SK-N-SH (cell line): ENCODE data around the gene STK31. TPM values are rescaled to one million over a fixed set of nuclear protein-coding genes. Genes with fewer than 3 reads are reported as not detected.

Experiments
- CTCF ChIA-PET: fragments of 300-600, 350-600 bp; formaldehyde crosslinking; extraction: SDS; loops from one replicate; lab custom pipeline; 2021; lab: Yijun Ruan, JAX
- POLR2A ChIA-PET: fragments of 350-600 bp; sonication (Branson Sonifier 250); formaldehyde crosslinking; extraction: SDS; loops from one replicate; lab custom pipeline; 2020; ENCODE audit warnings: antibody characterized with exemption, inconsistent platforms; lab: Yijun Ruan, JAX
- DNase-seq: peaks from one replicate; pipeline ENCODE4 v3.0.0; 2012
- H2AFZ ChIP-seq: fragments of 200-600 bp; sonication (generic); 2 replicates; pipeline ENCODE4 v1.8.1; 2016; ENCODE audit warnings: antibody characterized with exemption, mild to moderate bottlenecking, low read depth
- H3F3A ChIP-seq: fragments of 200-600 bp; sonication (generic); replicated peaks from 2 replicates; pipeline ENCODE3; 2016; ENCODE audit warnings: antibody characterized with exemption, mild to moderate bottlenecking; ENCODE audit not compliant: insufficient read depth
- H3K27ac ChIP-seq, 2 experiments: fragments of 200-500 bp in 1 of 2; fragments of 200-600 bp in 1 of 2; sonication (Bioruptor generic) in 1 of 2; sonication (generic), shearing (Covaris generic) in 1 of 2; 2 replicates each; pipeline versions ENCODE4 v1.5.1 to v1.6.1; 2014 to 2016; ENCODE audit warnings: low read depth in 2 of 2, inconsistent platforms in 1 of 2, low read length in 1 of 2, mild to moderate bottlenecking in 1 of 2, mixed read lengths in 1 of 2
- H3K27me3 ChIP-seq: fragments of 200-600 bp; sonication (generic), shearing (Covaris generic); 2 replicates; pipeline ENCODE4 v1.6.1; 2016; ENCODE audit warnings: mixed run types; ENCODE audit not compliant: insufficient read depth
- H3K36me3 ChIP-seq, 2 experiments: fragments of 200-500 bp in 1 of 2; fragments of 200-600 bp in 1 of 2; sonication (Bioruptor generic) in 1 of 2; sonication (generic) in 1 of 2; replicated peaks in 1 of 2; 2 replicates each; pipeline versions ENCODE3 to v1.5.1; 2014 to 2016; ENCODE audit warnings: low read length in 1 of 2, mild to moderate bottlenecking in 1 of 2; ENCODE audit not compliant: insufficient read depth in 2 of 2, control insufficient read depth in 1 of 2
- H3K4me1 ChIP-seq, 2 experiments: fragments of 200-500 bp in 1 of 2; fragments of 200-600 bp in 1 of 2; sonication (Bioruptor generic) in 1 of 2; sonication (generic), shearing (Covaris generic) in 1 of 2; 2 replicates each; pipeline versions ENCODE4 v1.5.1 to v1.6.1; 2014 to 2016; ENCODE audit warnings: low read depth in 1 of 2, low read length in 1 of 2, mixed run types in 1 of 2; ENCODE audit not compliant: insufficient read depth in 2 of 2, control insufficient read depth in 1 of 2
- H3K4me2 ChIP-seq: fragments of 200-600 bp; sonication (generic), shearing (Covaris generic); 2 replicates; pipeline ENCODE4 v1.6.1; 2017; ENCODE audit warnings: mixed run types
- H3K4me3 ChIP-seq, 2 experiments: fragments of 200-500 bp in 1 of 2; fragments of 200-600 bp in 1 of 2; sonication (Bioruptor generic) in 1 of 2; sonication (generic), shearing (Covaris generic) in 1 of 2; 2 replicates each; pipeline versions ENCODE4 v1.5.1 to v1.8.1; 2014 to 2016; ENCODE audit warnings: low read depth in 2 of 2, inconsistent platforms in 1 of 2, low read length in 1 of 2, mild to moderate bottlenecking in 1 of 2, mixed read lengths in 1 of 2, moderate library complexity in 1 of 2
- H3K79me2 ChIP-seq: fragments of 200-600 bp; sonication (generic); 2 replicates; pipeline ENCODE4 v1.8.1; 2017; ENCODE audit warnings: mild to moderate bottlenecking; ENCODE audit not compliant: insufficient read depth
- H3K9ac ChIP-seq: fragments of 200-600 bp; sonication (generic); 2 replicates; pipeline ENCODE4 v1.6.1; 2017; ENCODE audit warnings: mixed run types
- H3K9me2 ChIP-seq: fragments of 200-600 bp; sonication (generic); 2 replicates; pipeline ENCODE4 v1.6.1; 2017; ENCODE audit warnings: mixed run types
- H3K9me3 ChIP-seq: fragments of 200-600 bp; sonication (generic); 2 replicates; pipeline ENCODE4 v1.6.1; 2017; ENCODE audit warnings: mixed run types, mild to moderate bottlenecking, moderate library complexity
- H4K20me1 ChIP-seq: fragments of 200-600 bp; sonication (generic); 2 replicates; pipeline ENCODE4 v1.6.1; 2017; ENCODE audit warnings: mild to moderate bottlenecking, mixed run types; ENCODE audit not compliant: insufficient read depth
- CHD2 ChIP-seq: fragments of 150-350 bp; IDR thresholded peaks from 2 replicates; pipeline ENCODE4 v1.6.1; 2018; ENCODE audit warnings: low read length; ENCODE audit not compliant: partially characterized antibody
- CTCF ChIP-seq: fragments of 200-600 bp; sonication (generic); IDR thresholded peaks from 2 replicates; pipeline ENCODE4 v1.6.1; 2017; ENCODE audit warnings: antibody characterized with exemption, mild to moderate bottlenecking, moderate library complexity
- ELF1 ChIP-seq: IDR thresholded peaks from 2 replicates; pipeline ENCODE4 v1.4.0; 2012
- EP300 ChIP-seq, 2 experiments: IDR thresholded peaks; 2 replicates each; pipeline versions ENCODE4 v1.4.0 to v1.6.1; 2012; ENCODE audit warnings: borderline replicate concordance in 1 of 2, low read depth in 1 of 2, low read length in 1 of 2
- FOSL2 ChIP-seq: IDR thresholded peaks from 2 replicates; pipeline ENCODE4 v1.4.0; 2012; ENCODE audit warnings: low read depth, mild to moderate bottlenecking, moderate library complexity, borderline replicate concordance
- FOXJ3 ChIP-seq: sonication (generic); formaldehyde crosslinking; IDR thresholded peaks from 2 replicates; pipeline ENCODE4 v1.5.1; 2020; ENCODE audit warnings: mild to moderate bottlenecking, missing genetic modification reagents
- FOXM1 ChIP-seq: IDR thresholded peaks from 2 replicates; pipeline ENCODE4 v1.4.0; 2012; ENCODE audit warnings: low read depth, mild to moderate bottlenecking
- GABPA ChIP-seq: IDR thresholded peaks from 2 replicates; pipeline ENCODE4 v1.4.0; 2012; ENCODE audit warnings: low read depth, mild to moderate bottlenecking
- GATA2 ChIP-seq: sonication (generic); formaldehyde crosslinking; IDR thresholded peaks from 2 replicates; pipeline ENCODE4 v1.5.0; 2020; ENCODE audit warnings: mild to moderate bottlenecking, missing genetic modification reagents
- IRF3 ChIP-seq: fragments of 150-350 bp; IDR thresholded peaks from 2 replicates; pipeline ENCODE4 v1.6.1; 2016; ENCODE audit warnings: mild to moderate bottlenecking, low read depth, low read length
- JUND ChIP-seq: IDR thresholded peaks from 2 replicates; pipeline ENCODE4 v1.4.0; 2012
- MAX ChIP-seq: IDR thresholded peaks from 2 replicates; pipeline ENCODE4 v1.4.0; 2012; ENCODE audit warnings: low read depth
- MEF2A ChIP-seq: IDR thresholded peaks from 2 replicates; pipeline ENCODE4 v1.4.0; 2012; ENCODE audit warnings: low read depth, borderline replicate concordance
- NFIC ChIP-seq: IDR thresholded peaks from 2 replicates; pipeline ENCODE4 v1.4.0; 2012; ENCODE audit warnings: borderline replicate concordance
- NRF1 ChIP-seq: IDR thresholded peaks from 2 replicates; pipeline ENCODE4 v1.6.1; 2012; ENCODE audit warnings: low read depth, mild to moderate bottlenecking, low read length
- PBX3 ChIP-seq: IDR thresholded peaks from 2 replicates; pipeline ENCODE4; 2012
- POLR2AphosphoS5 ChIP-seq: IDR thresholded peaks from 2 replicates; pipeline ENCODE4 v1.6.1; 2012; ENCODE audit warnings: low read depth, low read length
- REST ChIP-seq: IDR thresholded peaks from 2 replicates; pipeline ENCODE4 v1.6.1; 2012; ENCODE audit warnings: mild to moderate bottlenecking, low read depth, low read length, moderate library complexity
- RXRA ChIP-seq: IDR thresholded peaks from 2 replicates; pipeline ENCODE4 v1.4.0; 2012; ENCODE audit warnings: low read depth, mild to moderate bottlenecking, borderline replicate concordance
- SMC3 ChIP-seq: IDR thresholded peaks from 2 replicates; pipeline ENCODE4 v1.6.1; 2012; ENCODE audit warnings: low read depth, low read length, improper control_type of control experiment
- TAF1 ChIP-seq: IDR thresholded peaks from 2 replicates; pipeline ENCODE4 v1.6.1; 2012; ENCODE audit warnings: low read depth, mild to moderate bottlenecking, low read length, moderate library complexity, borderline replicate concordance
- USF1 ChIP-seq: IDR thresholded peaks from 2 replicates; pipeline ENCODE4 v1.4.0; 2012; ENCODE audit warnings: low read depth, borderline replicate concordance
- ZBTB33 ChIP-seq: IDR thresholded peaks from 2 replicates; pipeline ENCODE4 v1.4.0; 2012; ENCODE audit warnings: low read depth, borderline replicate concordance
- WGBS: methylation state at CpG from one replicate; pipeline ENCODE4 v1.1.6; 2017; ENCODE audit warnings: low lambda C conversion rate; 5-methylcytosine and 5-hydroxymethylcytosine counted together
- polyA plus RNA-seq, 3 experiments: library from polyadenylated mRNA; depleted of rRNA; stranded (reverse); fragments of >200 nt; gene quantifications; 2 replicates each; pipeline ENCODE4 v1.2.3, GENCODE V29; 2012

The STK31 gene
- polyA plus RNA-seq, 1 of the 3 experiments (the other 2 are of a cell fraction): 0.02 TPM

- H4K20me1 ChIP-seq: no peaks in the 10 kb centered on the region
- no peaks in the 10 kb centered on the region for H3K27me3 ChIP-seq
- peak within 1 kb of the TSS; percentile 98 for H2AFZ ChIP-seq
- POLR2A ChIA-PET: no interaction called here
- CTCF ChIA-PET: interaction anchor here (0.6 to 4.8 kb wide), 20 partner anchors 10 to 659 kb away, joined by 3 to 41 read pairs (median 4); partner anchors contain the start of gene CCDC126
- 0 out of 2 replicates have a peak, but pooled peaks cover under 1% of the 10 kb centered on the region for H3K9me3 ChIP-seq
- peaks cover 0 to 6% of the 10 kb centered on the region in 2 experiments; a peak in 1 of 4 replicates for H3K4me1 ChIP-seq
- H3K27ac ChIP-seq: peak within 1 kb of the TSS in 1 of 2 experiments; percentile 84; a peak in 2 of 4 replicates
- peak within 1 kb of the TSS; percentile 84 for H3K4me2 ChIP-seq
- H3K9ac ChIP-seq: peak within 1 kb of the TSS; percentile 47
- no peaks in the 10 kb centered on the region for H3K9me2 ChIP-seq
- H3F3A ChIP-seq: no peaks in the 10 kb centered on the region
- WGBS: 3% methylated on average over 35 of the region's 53 CpGs
- peak within 1 kb of the TSS; percentile 68 to 74 for H3K4me3 ChIP-seq
- no peaks in the 10 kb centered on the region for H3K36me3 ChIP-seq
- H3K79me2 ChIP-seq: no peaks in the 10 kb centered on the region
- DNase-seq: peak; percentile 95
- TF ChIP-seq FOSL2 (no peak), MAX (peak; percentile 99), SMC3 (no peak), MEF2A (no peak), TAF1 (no peak), CHD2 (peak; percentile 69), IRF3 (no peak; the same call in 1 of the 2 replicates), CTCF (peak; percentile 77), GABPA (no peak), FOXJ3 (CRISPR knock-in tag) (peak; percentile 44), NFIC (no peak), FOXM1 (no peak), JUND (no peak), REST (no peak), POLR2AphosphoS5 (0 out of 2 replicates have a peak, but pooled peaks have one; percentile 17), ZBTB33 (no peak), NRF1 (peak; percentile 72), PBX3 (no peak), GATA2 (CRISPR knock-in tag) (no peak), EP300 (IDR thresholded peaks at IDR 0.05; ENCODE audit: borderline replicate concordance in 1 of 2, low read depth in 1 of 2, low read length in 1 of 2) (peak in 1 of 2 experiments; percentile 9; a peak in 1 of 4 replicates), USF1 (peak; percentile 71), RXRA (no peak), ELF1 (peak; percentile 56; the same call in 1 of the 2 replicates)
Observed at GRCh38 chr7:23679898-23680413, 30.1 kb upstream of the STK31 start, which contains the start of gene FAM221A. Gene FAM221A (plus strand): TSS chr7:23680199. CDS start chr7:23680219, 20 bp downstream.
